Gastrocnemius medialis (tissue), 4 donors: ENCODE results near the gene ADAMTSL3.

Experiments
- CTCF ChIP-seq, 5 experiments: fragments of 450-650 bp in 3 of 5; fragments of 200-600 bp in 2 of 5; sonication (generic) in 2 of 5; IDR thresholded peaks in 4 of 5; conservative IDR thresholded peaks in 1 of 5; 1 replicate in 4 of 5; 2 replicates in 1 of 5; pipeline ENCODE4 v1.5.1; 2016 to 2019; ENCODE audit warnings: antibody characterized with exemption in 5 of 5, mild to moderate bottlenecking in 3 of 5, moderate library complexity in 3 of 5
- POLR2A ChIP-seq, 2 donors: fragments of 450-650 bp; IDR thresholded peaks; one replicate each; pipeline ENCODE4 v1.6.1; 2017; ENCODE audit warnings: antibody characterized with exemption in 2 of 2, mild to moderate bottlenecking in 2 of 2, moderate library complexity in 2 of 2

DNA sequence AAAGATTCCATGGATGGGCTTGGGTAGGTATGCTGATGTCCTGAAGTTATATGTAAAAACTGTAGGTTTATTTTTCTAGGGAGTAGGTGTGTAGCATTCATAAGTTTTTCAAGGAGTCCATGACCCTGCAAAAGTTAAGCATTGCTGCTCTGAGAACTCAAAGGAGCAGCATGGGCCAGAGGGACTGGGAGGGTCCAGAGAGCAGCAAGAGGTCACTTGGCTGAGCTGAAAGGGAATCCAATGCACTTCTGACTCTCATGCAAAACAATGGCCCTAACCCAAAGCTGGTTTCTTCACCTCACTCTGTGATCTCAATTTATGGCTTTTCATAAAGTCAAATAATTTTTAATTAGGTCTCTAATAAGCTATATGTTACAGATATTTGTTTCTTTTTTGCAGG is 383.4 kb downstream of the ADAMTSL3 start:
- no peak for TF ChIP-seq CTCF (IDR thresholded peaks at IDR 0.05 in 4 of 5, conservative IDR thresholded peaks at IDR 0.05 in 1 of 5)
- TF ChIP-seq POLR2A (IDR thresholded peaks at IDR 0.05): no peak
